Measurements from ENCODE around the gene KRT80. TPM values are rescaled to one million over a fixed set of nuclear protein-coding genes. Genes with fewer than 3 reads are reported as not detected.
A peak's percentile ranks its signal among the peaks of the same experiment; 100 is the strongest.

The KRT80 gene
- total and polyA plus RNA-seq, 2 experiments from 2014 or later, result not detected

DNA sequence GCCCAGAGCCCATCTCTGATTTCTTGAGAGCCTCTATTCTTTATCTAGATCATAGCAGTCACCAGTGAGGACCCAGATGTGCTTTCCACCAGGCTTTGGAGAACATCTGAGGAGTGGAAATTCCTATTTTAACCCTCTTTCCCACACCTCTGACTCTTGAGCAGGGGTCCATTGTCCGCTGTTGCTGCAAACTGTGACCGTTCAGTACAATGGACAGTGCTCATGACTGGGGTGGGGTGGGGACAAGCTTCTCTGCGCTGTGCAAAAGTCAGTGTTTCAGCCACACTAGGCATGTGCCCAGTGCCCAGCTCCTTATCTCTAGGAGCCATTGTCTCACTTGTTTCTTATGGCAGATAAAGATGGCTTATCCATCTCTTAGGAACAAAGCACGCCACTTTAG is 24.3 kb upstream of the KRT80 start:
- Mint-ChIP-seq H3K4me3 (no peak overlapping the region), H3K27ac (no peak overlapping the region), H3K4me1 (peaks cover 7% of the 10 kb centered on the region; the same call in 2 of the 3 replicates), H3K36me3 (ENCODE audit: low read depth) (no peaks in the 10 kb centered on the region), H3K27me3 (ENCODE audit: insufficient read depth, low read depth, poor library complexity) (peaks cover 17% of the 10 kb centered on the region), H3K9me3 (no peaks in the 10 kb centered on the region)
- H3K36me3 ChIP-seq (ENCODE audit: insufficient read depth), result no peaks in the 10 kb centered on the region
- H3K4me2 ChIP-seq, result no peak overlapping the region
- H3K27me3 ChIP-seq (ENCODE audit: insufficient read depth), result no peaks in the 10 kb centered on the region
- no peaks in the 10 kb centered on the region for H3K9me2 ChIP-seq (ENCODE audit: insufficient read depth)
- DNase-seq (ENCODE audit: low spot score) (no peak), ATAC-seq (no peak)
- H3F3A ChIP-seq (replicated peaks; ENCODE audit: low read depth), result no peaks in the 10 kb centered on the region
- H3K79me2 ChIP-seq (replicated peaks; ENCODE audit: insufficient read depth), result no peaks in the 10 kb centered on the region
- H4K20me1 ChIP-seq (replicated peaks; ENCODE audit: insufficient read depth), result no peaks in the 10 kb centered on the region
- no peaks in the 10 kb centered on the region for H3K4me1 ChIP-seq (ENCODE audit: insufficient read depth)
- H2AFZ ChIP-seq, result no peak overlapping the region
- no peak overlapping the region for H3K4me3 ChIP-seq
- no peak overlapping the region for H3K27ac ChIP-seq (ENCODE audit: low read depth)
- no peak for TF ChIP-seq EZH2phosphoT487 (IDR thresholded peaks at IDR 0.05; ENCODE audit: unreplicated experiment)
- TF ChIP-seq, protein P1, sequence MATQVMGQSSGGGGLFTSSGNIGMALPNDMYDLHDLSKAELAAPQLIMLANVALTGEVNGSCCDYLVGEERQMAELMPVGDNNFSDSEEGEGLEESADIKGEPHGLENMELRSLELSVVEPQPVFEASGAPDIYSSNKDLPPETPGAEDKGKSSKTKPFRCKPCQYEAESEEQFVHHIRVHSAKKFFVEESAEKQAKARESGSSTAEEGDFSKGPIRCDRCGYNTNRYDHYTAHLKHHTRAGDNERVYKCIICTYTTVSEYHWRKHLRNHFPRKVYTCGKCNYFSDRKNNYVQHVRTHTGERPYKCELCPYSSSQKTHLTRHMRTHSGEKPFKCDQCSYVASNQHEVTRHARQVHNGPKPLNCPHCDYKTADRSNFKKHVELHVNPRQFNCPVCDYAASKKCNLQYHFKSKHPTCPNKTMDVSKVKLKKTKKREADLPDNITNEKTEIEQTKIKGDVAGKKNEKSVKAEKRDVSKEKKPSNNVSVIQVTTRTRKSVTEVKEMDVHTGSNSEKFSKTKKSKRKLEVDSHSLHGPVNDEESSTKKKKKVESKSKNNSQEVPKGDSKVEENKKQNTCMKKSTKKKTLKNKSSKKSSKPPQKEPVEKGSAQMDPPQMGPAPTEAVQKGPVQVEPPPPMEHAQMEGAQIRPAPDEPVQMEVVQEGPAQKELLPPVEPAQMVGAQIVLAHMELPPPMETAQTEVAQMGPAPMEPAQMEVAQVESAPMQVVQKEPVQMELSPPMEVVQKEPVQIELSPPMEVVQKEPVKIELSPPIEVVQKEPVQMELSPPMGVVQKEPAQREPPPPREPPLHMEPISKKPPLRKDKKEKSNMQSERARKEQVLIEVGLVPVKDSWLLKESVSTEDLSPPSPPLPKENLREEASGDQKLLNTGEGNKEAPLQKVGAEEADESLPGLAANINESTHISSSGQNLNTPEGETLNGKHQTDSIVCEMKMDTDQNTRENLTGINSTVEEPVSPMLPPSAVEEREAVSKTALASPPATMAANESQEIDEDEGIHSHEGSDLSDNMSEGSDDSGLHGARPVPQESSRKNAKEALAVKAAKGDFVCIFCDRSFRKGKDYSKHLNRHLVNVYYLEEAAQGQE (IDR thresholded peaks at IDR 0.05; ENCODE audit: unreplicated experiment), result peak; percentile 74

DNA sequence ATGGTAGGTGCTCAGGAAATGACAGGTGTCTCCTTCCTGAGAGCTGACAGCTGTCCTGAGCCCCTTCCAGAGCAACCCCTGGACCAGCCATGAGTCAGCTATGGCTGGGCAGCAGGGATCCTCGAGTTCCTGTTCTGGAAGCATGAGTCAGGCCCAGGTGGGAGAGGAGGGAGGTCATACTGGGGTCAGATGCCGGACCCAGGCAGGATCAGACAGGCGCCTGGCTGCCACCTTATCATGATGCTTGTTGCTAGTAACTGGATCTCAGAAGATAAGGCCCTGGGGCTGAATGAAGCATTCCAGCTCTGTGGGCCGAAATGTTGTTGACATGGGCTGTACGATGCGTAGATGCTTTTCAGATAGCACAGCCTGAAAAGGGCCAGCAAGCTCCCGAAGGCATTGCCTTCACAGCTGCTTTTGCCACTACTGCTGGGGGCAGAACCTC is 23.8 kb upstream of the KRT80 start:
- Mint-ChIP-seq H3K4me1 (peaks cover 7% of the 10 kb centered on the region; the same call in 2 of the 3 replicates), H3K27me3 (ENCODE audit: insufficient read depth, low read depth, poor library complexity) (peaks cover 17% of the 10 kb centered on the region), H3K9me3 (no peaks in the 10 kb centered on the region; the same call in 2 of the 3 replicates), H3K36me3 (ENCODE audit: low read depth) (no peaks in the 10 kb centered on the region), H3K27ac (0 out of 2 replicates have a peak overlapping the region, but pooled peaks have one; percentile 63), H3K4me3 (no peak overlapping the region)
- Histone ChIP-seq H3K27ac (ENCODE audit: low read depth) (no peak overlapping the region), H3K4me2 (no peak overlapping the region), H3K36me3 (ENCODE audit: insufficient read depth) (no peaks in the 10 kb centered on the region), H4K20me1 (replicated peaks; ENCODE audit: insufficient read depth) (no peaks in the 10 kb centered on the region), H3K27me3 (ENCODE audit: insufficient read depth) (no peaks in the 10 kb centered on the region), H2AFZ (no peak overlapping the region), H3K4me3 (no peak overlapping the region), H3K4me1 (ENCODE audit: insufficient read depth) (no peaks in the 10 kb centered on the region), H3K9me2 (ENCODE audit: insufficient read depth) (no peaks in the 10 kb centered on the region), H3F3A (replicated peaks; ENCODE audit: low read depth) (no peaks in the 10 kb centered on the region), H3K79me2 (replicated peaks; ENCODE audit: insufficient read depth) (no peaks in the 10 kb centered on the region)
- TF ChIP-seq, protein P2, sequence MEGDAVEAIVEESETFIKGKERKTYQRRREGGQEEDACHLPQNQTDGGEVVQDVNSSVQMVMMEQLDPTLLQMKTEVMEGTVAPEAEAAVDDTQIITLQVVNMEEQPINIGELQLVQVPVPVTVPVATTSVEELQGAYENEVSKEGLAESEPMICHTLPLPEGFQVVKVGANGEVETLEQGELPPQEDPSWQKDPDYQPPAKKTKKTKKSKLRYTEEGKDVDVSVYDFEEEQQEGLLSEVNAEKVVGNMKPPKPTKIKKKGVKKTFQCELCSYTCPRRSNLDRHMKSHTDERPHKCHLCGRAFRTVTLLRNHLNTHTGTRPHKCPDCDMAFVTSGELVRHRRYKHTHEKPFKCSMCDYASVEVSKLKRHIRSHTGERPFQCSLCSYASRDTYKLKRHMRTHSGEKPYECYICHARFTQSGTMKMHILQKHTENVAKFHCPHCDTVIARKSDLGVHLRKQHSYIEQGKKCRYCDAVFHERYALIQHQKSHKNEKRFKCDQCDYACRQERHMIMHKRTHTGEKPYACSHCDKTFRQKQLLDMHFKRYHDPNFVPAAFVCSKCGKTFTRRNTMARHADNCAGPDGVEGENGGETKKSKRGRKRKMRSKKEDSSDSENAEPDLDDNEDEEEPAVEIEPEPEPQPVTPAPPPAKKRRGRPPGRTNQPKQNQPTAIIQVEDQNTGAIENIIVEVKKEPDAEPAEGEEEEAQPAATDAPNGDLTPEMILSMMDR (conservative IDR thresholded peaks at IDR 0.05; ENCODE audit: low read depth in 2 of 2), result no peak
- TF ChIP-seq EZH2 (IDR thresholded peaks at IDR 0.05; ENCODE audit: low read depth, unreplicated experiment), result no peak
- no peak for TF ChIP-seq JUNB (IDR thresholded peaks at IDR 0.05; ENCODE audit: unreplicated experiment)
- no peak for DNase-seq (ENCODE audit: low spot score)
- no peak for ATAC-seq

Measured in GM23338 (cell line).